Neural cell (in vitro differentiated cells): ENCODE measurements around the gene HSPB7. TPM values are rescaled to one million over a fixed set of nuclear protein-coding genes. Genes with fewer than 3 reads are reported as not detected.
"Not testable (repeated sequence)": the region's sequence is repeated elsewhere in the genome, so short reads cannot be mapped to it uniquely, and the experiment has no call there.

Experiments used
- H2AFZ ChIP-seq: fragments of 200-600, 300-800 bp; sonication (generic), shearing (Covaris generic); 2 replicates; pipeline ENCODE4 v1.6.0; 2014; ENCODE audit warnings: low read depth, mild to moderate bottlenecking, antibody characterized with exemption, low read length, moderate library complexity
- H3F3A ChIP-seq: fragments of 200-600 bp; shearing (Covaris generic); 2 replicates; pipeline ENCODE4 v1.6.1; 2016; ENCODE audit warnings: mild to moderate bottlenecking, moderate library complexity, mixed read lengths, antibody characterized with exemption, low read length; ENCODE audit not compliant: insufficient read depth, poor library complexity, severe bottlenecking
- H3K27ac ChIP-seq: fragments of 200-600, 300-800 bp; sonication (generic), shearing (Covaris generic); 2 replicates; pipeline ENCODE4 v1.5.1; 2014; ENCODE audit warnings: mild to moderate bottlenecking, low read length, moderate library complexity
- H3K27me3 ChIP-seq: fragments of 300-800, 200-600 bp; sonication (generic), shearing (Covaris generic); 2 replicates; pipeline ENCODE4 v1.6.0; 2014; ENCODE audit warnings: mild to moderate bottlenecking, low read depth, low read length, moderate library complexity; ENCODE audit not compliant: insufficient read depth
- H3K36me3 ChIP-seq: fragments of 300-800, 200-600 bp; sonication (generic), shearing (Covaris generic); 2 replicates; pipeline ENCODE4 v1.5.1; 2014; ENCODE audit warnings: mild to moderate bottlenecking, antibody characterized with exemption, low read length, moderate library complexity; ENCODE audit not compliant: insufficient read depth
- H3K4me2 ChIP-seq: fragments of 300-800, 200-600 bp; sonication (generic), shearing (Covaris generic); 2 replicates; pipeline ENCODE4 v1.6.0; 2014; ENCODE audit warnings: mild to moderate bottlenecking, low read length
- H3K4me3 ChIP-seq: fragments of 300-800, 200-600 bp; sonication (generic), shearing (Covaris generic); 2 replicates; pipeline ENCODE4 v1.5.1; 2014; ENCODE audit warnings: mild to moderate bottlenecking, low read length, moderate library complexity
- H3K79me2 ChIP-seq: fragments of 200-600 bp; shearing (Covaris generic); replicated peaks from 2 replicates; pipeline ENCODE4 v1.6.0; 2014; ENCODE audit warnings: mild to moderate bottlenecking, low read length, moderate library complexity; ENCODE audit not compliant: insufficient read depth
- H3K9ac ChIP-seq: fragments of 300-800, 200-600 bp; sonication (generic), shearing (Covaris generic); 2 replicates; pipeline ENCODE4 v1.6.1; 2016; ENCODE audit warnings: mild to moderate bottlenecking, low read length, mixed read lengths
- H3K9me2 ChIP-seq: fragments of 200-600 bp; shearing (Covaris generic); 2 replicates; pipeline ENCODE4 v1.6.1; 2016; ENCODE audit warnings: mild to moderate bottlenecking, low read length, mixed read lengths; ENCODE audit not compliant: insufficient read depth
- H3K9me3 ChIP-seq: fragments of 200-600, 300-800 bp; sonication (generic), shearing (Covaris generic); 2 replicates; pipeline ENCODE4 v1.6.1; 2016; ENCODE audit warnings: mild to moderate bottlenecking, mixed run types, low read length, moderate library complexity, mixed read lengths
- H4K20me1 ChIP-seq: fragments of 200-600 bp; shearing (Covaris generic); 2 replicates; pipeline ENCODE4 v1.6.1; 2016; ENCODE audit warnings: mild to moderate bottlenecking, mixed run types; ENCODE audit not compliant: insufficient read depth
- EZH2 ChIP-seq: fragments of 200-600, 300-800 bp; shearing (Covaris generic), sonication (generic); IDR thresholded peaks from 2 replicates; pipeline ENCODE4 v1.6.1; 2014; ENCODE audit warnings: antibody characterized with exemption, low read length, borderline replicate concordance, mild to moderate bottlenecking; ENCODE audit not compliant: insufficient read depth, poor library complexity, severe bottlenecking
- MXI1 ChIP-seq: fragments of 450-650 bp; conservative IDR thresholded peaks from 2 replicates; pipeline ENCODE4 v1.6.1; 2014; ENCODE audit warnings: antibody characterized with exemption, mild to moderate bottlenecking; ENCODE audit not compliant: poor library complexity, severe bottlenecking
- RAD21 ChIP-seq: fragments of 450-650 bp; conservative IDR thresholded peaks from 2 replicates; pipeline ENCODE4 v1.6.1; 2014; ENCODE audit warnings: antibody characterized with exemption, mild to moderate bottlenecking, moderate library complexity
- SMC3 ChIP-seq: fragments of 450-650 bp; conservative IDR thresholded peaks from 2 replicates; pipeline ENCODE4 v1.6.1; 2014; ENCODE audit warnings: antibody characterized with exemption, mild to moderate bottlenecking, moderate library complexity; ENCODE audit not compliant: poor library complexity
- TAF1 ChIP-seq: IDR thresholded peaks from 2 replicates; pipeline ENCODE4 v1.6.1; 2012; ENCODE audit warnings: low read depth
- polyA plus RNA-seq: library from polyadenylated mRNA; depleted of rRNA; stranded (reverse); fragments of >200 nt; gene quantifications from 2 replicates; pipeline ENCODE4 v1.2.3, GENCODE V29; 2014
- TF ChIP-seq, protein P1 (sequence below): fragments of 450-650 bp; IDR thresholded peaks from 2 replicates; pipeline ENCODE4 v1.5.1; 2014; ENCODE audit warnings: antibody characterized with exemption, mild to moderate bottlenecking, moderate library complexity; ENCODE audit not compliant: poor library complexity, severe bottlenecking
- TF ChIP-seq, protein P2 (sequence below): IDR thresholded peaks from 2 replicates; pipeline ENCODE4 v1.6.1; 2012; ENCODE audit warnings: borderline replicate concordance

The HSPB7 gene
- polyA plus RNA-seq, 1 donor from 2014 or later = not detected

DNA sequence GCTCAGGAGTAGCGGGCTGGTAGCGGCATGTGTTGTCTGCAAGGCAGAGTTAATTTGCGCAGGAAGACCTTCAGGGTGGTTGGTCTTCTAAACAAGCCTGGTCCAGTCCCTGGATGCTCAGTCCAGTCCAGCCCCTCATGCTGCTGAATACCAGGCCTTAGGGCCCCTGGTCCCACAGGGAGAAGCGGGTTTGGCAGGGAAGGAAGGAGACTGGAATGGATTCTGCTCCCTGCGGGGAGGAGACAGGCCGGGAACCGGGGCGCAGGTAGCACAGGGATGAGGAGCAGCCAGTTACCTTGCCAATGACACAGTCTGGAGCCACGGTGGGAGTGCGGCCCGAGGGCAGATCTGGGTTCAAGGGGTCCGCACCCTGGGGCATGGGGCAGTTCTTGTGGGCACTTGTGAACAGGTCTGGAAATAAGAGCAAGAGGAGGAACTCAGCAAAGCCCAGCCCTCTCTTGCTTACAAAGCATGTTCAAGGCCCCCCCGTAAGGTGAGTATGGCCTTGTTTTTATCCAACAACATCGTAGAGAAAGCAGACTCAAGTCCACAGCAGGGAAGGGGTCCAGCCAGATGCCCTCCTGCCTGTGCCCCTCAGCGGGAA, 45.5 kb upstream of the HSPB7 start:
- H3K9ac ChIP-seq = no peak overlapping the region
- no peaks in the 10 kb centered on the region for H4K20me1 ChIP-seq
- H3K4me3 ChIP-seq = no peak overlapping the region
- H3K9me2 ChIP-seq = no peaks in the 10 kb centered on the region
- no peak overlapping the region for H3K4me2 ChIP-seq
- H3K9me3 ChIP-seq = no peaks in the 10 kb centered on the region
- H3K27ac ChIP-seq = no peak overlapping the region
- no peaks in the 10 kb centered on the region for H3K36me3 ChIP-seq
- H2AFZ ChIP-seq = no peak overlapping the region
- no peaks in the 10 kb centered on the region for H3F3A ChIP-seq
- TF ChIP-seq EZH2 = no peak
- TF ChIP-seq, protein P1, sequence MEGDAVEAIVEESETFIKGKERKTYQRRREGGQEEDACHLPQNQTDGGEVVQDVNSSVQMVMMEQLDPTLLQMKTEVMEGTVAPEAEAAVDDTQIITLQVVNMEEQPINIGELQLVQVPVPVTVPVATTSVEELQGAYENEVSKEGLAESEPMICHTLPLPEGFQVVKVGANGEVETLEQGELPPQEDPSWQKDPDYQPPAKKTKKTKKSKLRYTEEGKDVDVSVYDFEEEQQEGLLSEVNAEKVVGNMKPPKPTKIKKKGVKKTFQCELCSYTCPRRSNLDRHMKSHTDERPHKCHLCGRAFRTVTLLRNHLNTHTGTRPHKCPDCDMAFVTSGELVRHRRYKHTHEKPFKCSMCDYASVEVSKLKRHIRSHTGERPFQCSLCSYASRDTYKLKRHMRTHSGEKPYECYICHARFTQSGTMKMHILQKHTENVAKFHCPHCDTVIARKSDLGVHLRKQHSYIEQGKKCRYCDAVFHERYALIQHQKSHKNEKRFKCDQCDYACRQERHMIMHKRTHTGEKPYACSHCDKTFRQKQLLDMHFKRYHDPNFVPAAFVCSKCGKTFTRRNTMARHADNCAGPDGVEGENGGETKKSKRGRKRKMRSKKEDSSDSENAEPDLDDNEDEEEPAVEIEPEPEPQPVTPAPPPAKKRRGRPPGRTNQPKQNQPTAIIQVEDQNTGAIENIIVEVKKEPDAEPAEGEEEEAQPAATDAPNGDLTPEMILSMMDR = no peak
- TF ChIP-seq RAD21 = no peak
- no peak for TF ChIP-seq SMC3
- TF ChIP-seq, protein P2, sequence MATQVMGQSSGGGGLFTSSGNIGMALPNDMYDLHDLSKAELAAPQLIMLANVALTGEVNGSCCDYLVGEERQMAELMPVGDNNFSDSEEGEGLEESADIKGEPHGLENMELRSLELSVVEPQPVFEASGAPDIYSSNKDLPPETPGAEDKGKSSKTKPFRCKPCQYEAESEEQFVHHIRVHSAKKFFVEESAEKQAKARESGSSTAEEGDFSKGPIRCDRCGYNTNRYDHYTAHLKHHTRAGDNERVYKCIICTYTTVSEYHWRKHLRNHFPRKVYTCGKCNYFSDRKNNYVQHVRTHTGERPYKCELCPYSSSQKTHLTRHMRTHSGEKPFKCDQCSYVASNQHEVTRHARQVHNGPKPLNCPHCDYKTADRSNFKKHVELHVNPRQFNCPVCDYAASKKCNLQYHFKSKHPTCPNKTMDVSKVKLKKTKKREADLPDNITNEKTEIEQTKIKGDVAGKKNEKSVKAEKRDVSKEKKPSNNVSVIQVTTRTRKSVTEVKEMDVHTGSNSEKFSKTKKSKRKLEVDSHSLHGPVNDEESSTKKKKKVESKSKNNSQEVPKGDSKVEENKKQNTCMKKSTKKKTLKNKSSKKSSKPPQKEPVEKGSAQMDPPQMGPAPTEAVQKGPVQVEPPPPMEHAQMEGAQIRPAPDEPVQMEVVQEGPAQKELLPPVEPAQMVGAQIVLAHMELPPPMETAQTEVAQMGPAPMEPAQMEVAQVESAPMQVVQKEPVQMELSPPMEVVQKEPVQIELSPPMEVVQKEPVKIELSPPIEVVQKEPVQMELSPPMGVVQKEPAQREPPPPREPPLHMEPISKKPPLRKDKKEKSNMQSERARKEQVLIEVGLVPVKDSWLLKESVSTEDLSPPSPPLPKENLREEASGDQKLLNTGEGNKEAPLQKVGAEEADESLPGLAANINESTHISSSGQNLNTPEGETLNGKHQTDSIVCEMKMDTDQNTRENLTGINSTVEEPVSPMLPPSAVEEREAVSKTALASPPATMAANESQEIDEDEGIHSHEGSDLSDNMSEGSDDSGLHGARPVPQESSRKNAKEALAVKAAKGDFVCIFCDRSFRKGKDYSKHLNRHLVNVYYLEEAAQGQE = no peak
- TF ChIP-seq MXI1 = no peak
- TF ChIP-seq TAF1 = no peak
- no peaks in the 10 kb centered on the region for H3K79me2 ChIP-seq
- no peaks in the 10 kb centered on the region for H3K27me3 ChIP-seq

DNA sequence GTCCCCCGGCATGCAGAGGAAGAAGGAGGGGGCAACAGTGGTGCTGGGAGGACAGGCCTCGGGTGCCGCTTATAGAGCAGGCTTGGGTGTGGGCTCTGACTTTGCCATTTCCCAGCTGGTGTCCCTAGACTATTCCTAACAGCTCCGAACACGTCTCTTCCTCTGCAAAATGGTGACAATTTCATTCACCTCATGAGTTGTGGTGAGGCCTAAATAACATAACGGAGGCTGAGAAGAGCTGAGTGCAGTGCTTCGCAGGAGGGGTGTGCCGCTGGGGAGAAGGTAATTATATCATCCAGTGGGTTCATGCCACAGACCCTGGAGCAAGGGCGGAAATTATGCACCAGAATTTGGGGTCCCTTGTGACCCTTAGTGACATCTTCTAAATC, 44.8 kb upstream of the HSPB7 start:
- not testable (repeated sequence) for H3K4me2 ChIP-seq, H2AFZ ChIP-seq, H3K9ac ChIP-seq, H3F3A ChIP-seq, H3K4me3 ChIP-seq, H3K79me2 ChIP-seq, H3K27me3 ChIP-seq, H3K36me3 ChIP-seq, H4K20me1 ChIP-seq, H3K27ac ChIP-seq, H3K9me2 ChIP-seq, H3K9me3 ChIP-seq

DNA sequence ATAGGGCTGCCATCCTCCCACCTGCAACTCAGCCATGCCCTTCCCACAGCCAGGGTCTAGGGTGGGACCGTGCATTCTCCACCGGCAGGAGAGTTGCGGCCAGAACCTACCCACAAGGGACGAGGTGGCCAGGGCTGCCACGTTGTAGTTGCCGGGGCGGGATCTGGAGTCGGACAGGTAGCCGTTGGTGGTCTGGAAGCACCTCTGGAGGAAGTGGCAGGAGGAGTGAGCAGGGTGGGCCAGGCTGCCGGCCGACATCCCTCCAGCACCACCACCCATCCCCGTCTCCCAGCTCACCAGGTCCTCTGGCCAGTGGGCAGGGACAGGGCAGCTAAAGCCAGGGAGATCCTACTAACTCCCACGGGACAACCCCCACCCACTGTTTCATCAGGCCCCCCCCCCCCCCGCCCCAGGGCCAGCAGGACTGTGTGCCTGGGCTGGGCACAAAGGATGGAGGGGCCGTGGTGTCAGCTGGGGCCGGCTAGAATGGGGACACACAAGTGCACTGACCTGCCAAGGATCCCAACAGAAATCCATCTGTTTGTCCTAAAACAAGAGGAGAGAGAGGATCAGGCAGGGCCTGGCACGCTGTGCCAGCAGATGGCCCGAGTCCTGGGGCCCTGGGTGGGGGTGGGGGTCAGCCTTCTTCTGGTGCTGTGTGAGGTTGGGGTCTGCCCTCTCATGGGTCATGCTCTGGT, 44.3 kb upstream of the HSPB7 start:
- not testable (repeated sequence) for H3K4me2 ChIP-seq, H3K27me3 ChIP-seq, H3K79me2 ChIP-seq, H3K9me3 ChIP-seq, H3K27ac ChIP-seq, H4K20me1 ChIP-seq, H3K36me3 ChIP-seq, H3K9me2 ChIP-seq, H3F3A ChIP-seq, H2AFZ ChIP-seq, H3K9ac ChIP-seq, H3K4me3 ChIP-seq
